AG10803 (cell line): ENCODE data around the gene PDGFRB.

ENCODE experiments used
- DNase-seq: peaks from one replicate; pipeline ENCODE4 v3.0.0; 2010; ENCODE audit warnings: low read depth
- H3K4me3 ChIP-seq: 2 replicates; pipeline ENCODE4 v1.5.1; 2011; ENCODE audit warnings: mild to moderate bottlenecking, low read length, control low read depth
- TF ChIP-seq, protein P1 (sequence below): conservative IDR thresholded peaks from 2 replicates; pipeline ENCODE4 v1.5.1; 2011; ENCODE audit warnings: mild to moderate bottlenecking, low read length, control low read depth, inconsistent platforms

PDGFRB gene

DNA sequence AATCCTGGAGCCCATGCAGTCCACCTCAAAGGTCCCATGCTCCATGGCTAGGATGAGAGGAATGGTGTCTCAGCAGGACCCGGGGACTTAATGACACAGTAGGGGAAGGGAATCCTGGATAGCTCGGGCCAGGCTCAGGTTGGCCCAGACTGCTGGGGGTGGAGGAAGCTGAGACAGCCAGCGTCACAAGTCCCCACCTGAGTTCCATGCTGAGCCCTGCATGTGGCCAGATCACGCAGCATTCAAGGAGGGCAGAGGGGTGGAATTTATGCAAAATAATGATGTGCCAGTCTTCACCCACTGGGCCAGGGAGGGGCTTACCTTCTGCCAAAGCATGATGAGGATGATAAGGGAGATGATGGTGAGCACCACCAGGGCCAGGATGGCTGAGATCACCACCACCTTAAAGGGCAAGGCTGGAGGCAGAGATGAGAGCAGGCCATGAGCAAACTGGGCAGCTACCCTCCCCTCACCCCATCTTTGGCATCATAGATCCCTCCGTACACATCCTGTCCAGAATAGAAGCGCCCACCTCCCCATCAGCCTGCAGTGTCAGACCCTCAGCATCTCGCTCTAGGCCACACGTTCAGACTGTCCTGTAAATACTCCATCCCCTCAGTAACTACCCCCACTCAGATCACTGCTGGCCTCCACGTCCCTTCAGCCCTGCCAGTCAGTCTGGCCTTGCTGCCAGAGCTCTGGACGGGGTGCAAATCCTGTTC, 29.3 kb downstream of the PDGFRB start:
- TF ChIP-seq, protein P1, sequence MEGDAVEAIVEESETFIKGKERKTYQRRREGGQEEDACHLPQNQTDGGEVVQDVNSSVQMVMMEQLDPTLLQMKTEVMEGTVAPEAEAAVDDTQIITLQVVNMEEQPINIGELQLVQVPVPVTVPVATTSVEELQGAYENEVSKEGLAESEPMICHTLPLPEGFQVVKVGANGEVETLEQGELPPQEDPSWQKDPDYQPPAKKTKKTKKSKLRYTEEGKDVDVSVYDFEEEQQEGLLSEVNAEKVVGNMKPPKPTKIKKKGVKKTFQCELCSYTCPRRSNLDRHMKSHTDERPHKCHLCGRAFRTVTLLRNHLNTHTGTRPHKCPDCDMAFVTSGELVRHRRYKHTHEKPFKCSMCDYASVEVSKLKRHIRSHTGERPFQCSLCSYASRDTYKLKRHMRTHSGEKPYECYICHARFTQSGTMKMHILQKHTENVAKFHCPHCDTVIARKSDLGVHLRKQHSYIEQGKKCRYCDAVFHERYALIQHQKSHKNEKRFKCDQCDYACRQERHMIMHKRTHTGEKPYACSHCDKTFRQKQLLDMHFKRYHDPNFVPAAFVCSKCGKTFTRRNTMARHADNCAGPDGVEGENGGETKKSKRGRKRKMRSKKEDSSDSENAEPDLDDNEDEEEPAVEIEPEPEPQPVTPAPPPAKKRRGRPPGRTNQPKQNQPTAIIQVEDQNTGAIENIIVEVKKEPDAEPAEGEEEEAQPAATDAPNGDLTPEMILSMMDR: no peak
- no peak for DNase-seq
- no peak overlapping the region for H3K4me3 ChIP-seq

DNA sequence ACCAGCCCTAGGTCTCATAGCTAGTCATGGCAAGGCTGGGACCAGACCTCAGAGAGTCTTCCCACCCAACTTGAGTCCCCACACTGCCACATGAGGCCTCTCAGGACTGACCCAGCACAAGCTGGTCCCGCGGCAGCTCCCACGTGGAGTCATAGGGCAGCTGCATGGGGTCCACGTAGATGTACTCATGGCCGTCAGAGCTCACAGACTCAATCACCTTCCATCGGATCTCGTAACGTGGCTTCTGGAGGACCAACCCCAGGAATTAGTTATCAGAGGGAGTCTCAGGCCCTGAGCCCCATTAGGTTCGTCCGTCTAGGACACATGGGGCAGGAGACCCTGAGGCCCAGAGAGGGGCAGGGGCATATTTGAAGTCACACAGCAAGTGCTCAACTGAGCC, 30.3 kb downstream of the PDGFRB start:
- no peak for DNase-seq
- no peak overlapping the region for H3K4me3 ChIP-seq
- TF ChIP-seq, protein P1: no peak

GRCh38 chr5:150124596-150124995, 31.0 kb downstream of the PDGFRB start:
- DNase-seq: no peak
- TF ChIP-seq, protein P1: no peak

GRCh38 chr5:150124111-150124557, 31.5 kb downstream of the PDGFRB start:
- no peak for DNase-seq
- H3K4me3 ChIP-seq: no peak overlapping the region
- TF ChIP-seq, protein P1: no peak

More at GRCh38 chr5:150124596-150124995, 31.0 kb downstream of the PDGFRB start:
- no peak overlapping the region for H3K4me3 ChIP-seq

DNA sequence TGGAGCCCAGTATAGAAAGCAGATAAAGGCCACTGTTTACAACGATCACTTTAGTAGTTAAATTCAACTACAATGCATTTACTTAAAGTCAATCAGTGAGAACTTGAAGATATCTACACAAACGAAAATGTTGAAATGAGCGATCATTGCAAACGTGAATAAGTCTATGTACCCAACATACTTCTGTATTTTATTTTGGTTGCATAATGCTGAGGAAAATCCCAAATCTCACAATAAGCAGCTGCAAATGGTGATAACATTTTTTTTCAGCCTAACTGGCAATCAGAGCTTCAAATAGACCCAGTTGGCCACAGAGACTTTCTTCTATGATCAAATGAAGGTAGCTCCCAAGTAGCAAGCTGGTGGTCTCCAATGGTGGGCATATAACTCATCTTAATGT, 32.1 kb downstream of the PDGFRB start:
- no peak overlapping the region for H3K4me3 ChIP-seq
- TF ChIP-seq, protein P1: no peak
- DNase-seq: no peak

GRCh38 chr5:150122536-150123481, 32.8 kb downstream of the PDGFRB start:
- no peak overlapping the region for H3K4me3 ChIP-seq
- no peak for DNase-seq
- TF ChIP-seq, protein P1: no peak

GRCh38 chr5:150122158-150122510, 33.5 kb downstream of the PDGFRB start:
- TF ChIP-seq, protein P1: peak; percentile 19
- DNase-seq: no peak

More at GRCh38 chr5:150122158-150122510, 33.5 kb downstream of the PDGFRB start:
- no peak overlapping the region for H3K4me3 ChIP-seq
